Measurements from ENCODE around the gene GEMIN8.

The GEMIN8 gene

GRCh38 chrX:14029425-14030173 lies at the start of gene GEMIN8:
TSS of gene GEMIN8 (minus strand) at chrX:14029892. CDS start at chrX:14021478, 8,414 bp downstream.
- peak in 55 of 56 donors; percentile 1 to 90 (median 70) for DNase-seq

GRCh38 chrX:14076639-14077038 lies 46.9 kb upstream of the GEMIN8 start:
- DNase-seq = no peak

GRCh38 chrX:14073556-14073955 lies 43.9 kb upstream of the GEMIN8 start:
- DNase-seq = no peak

DNA sequence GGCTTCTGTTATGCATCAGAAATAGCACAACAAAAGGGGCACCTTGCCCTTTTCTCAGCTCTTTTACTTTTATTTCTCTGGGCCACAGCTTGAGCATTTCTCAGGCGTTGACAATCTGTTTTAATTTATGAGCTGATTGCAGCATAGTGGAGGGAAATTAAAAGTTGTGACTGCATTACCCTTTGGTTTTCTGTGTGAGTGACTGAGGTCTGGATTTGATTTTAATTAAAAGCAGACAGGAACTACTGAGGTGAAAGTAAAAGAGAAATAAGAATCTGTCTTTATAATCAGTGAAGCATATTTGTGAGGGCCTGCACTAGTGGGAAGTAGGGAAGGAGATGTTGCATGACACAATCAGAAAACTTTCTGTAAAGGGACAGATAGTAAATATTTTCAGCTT lies 43.4 kb upstream of the GEMIN8 start:
- DNase-seq = no peak

DNA sequence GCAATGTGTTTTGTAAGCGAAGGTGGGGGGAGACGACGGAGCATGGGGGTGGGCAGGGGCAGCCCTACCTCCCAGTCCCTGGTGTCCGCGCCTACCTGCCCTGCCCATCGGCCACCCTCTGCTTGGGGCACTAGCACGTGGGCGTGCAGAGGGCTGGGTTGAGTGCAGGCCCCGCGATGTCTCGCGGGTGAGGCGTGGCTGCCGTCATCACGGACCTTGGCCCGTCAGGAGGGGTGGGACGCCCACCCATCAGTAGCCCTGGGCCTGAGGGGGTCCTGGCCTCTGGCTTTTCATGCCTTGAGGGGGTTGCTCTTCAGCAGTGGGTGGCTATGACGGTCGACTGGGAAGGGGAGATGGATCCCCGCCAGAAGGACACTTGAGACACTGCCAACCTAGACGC lies 36.1 kb upstream of the GEMIN8 start:
- DNase-seq = no peak

DNA sequence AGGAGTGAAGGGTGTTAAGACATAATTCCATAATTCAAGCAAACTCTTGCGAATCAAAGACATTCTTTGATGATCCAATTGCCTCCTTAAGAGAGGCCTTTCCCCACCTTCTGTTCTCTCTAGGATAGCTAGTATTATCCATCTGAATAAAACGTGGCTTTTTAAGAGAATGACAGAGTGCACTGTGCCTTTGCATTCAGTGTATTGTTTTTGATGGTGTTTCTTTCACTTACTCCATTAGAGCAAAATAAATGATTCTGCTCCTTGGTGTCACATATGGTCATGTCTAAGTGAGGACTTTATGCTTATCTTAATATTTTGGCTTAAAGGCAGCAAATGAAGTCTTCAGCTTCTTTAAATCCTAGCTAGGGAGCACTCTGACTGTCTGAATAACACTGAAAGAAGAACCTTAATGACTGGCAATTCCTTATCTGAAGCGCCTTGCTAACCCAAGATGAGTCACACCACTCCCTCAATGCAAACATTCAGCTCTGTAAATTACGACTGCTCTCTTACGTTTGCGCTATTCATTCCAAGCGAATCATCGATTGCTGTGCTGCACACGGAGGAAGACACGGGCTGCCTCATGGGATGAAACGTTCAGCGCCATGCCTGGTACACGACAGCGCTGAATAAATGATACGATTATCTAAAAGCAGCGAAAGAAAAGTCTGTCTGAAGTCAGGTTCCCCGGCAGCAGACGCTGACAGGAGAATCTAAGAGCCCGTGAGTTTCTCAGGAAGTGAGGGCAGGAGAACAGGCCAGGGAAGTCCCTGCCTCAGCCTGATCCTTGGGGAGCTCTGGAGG lies 35.1 kb upstream of the GEMIN8 start:
- no peak for DNase-seq

GRCh38 chrX:14062524-14062923 lies 32.8 kb upstream of the GEMIN8 start:
- DNase-seq = no peak

DNA sequence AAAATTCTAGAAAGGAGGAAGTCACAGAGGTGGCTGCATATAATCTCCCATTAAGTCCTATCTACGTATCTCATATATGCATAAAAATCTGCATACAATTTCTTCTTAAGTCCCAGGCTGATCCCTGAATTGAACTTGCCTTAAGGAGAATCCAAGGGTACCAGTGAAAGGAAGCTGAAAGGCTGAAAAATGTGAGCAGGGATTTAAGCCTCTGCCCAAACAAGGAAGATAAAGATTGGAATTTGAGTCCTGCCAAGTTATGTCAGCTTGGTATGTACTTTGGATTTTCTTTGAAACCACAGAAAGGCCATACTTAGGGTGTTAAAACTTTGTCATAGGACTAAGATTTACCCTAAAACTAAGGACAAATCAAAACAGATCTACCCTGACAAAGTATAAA lies 26.5 kb upstream of the GEMIN8 start:
- DNase-seq = no peak

GRCh38 chrX:14051416-14051815 lies 21.7 kb upstream of the GEMIN8 start:
- peak in 1 of 56 donors; percentile 1 for DNase-seq

DNA sequence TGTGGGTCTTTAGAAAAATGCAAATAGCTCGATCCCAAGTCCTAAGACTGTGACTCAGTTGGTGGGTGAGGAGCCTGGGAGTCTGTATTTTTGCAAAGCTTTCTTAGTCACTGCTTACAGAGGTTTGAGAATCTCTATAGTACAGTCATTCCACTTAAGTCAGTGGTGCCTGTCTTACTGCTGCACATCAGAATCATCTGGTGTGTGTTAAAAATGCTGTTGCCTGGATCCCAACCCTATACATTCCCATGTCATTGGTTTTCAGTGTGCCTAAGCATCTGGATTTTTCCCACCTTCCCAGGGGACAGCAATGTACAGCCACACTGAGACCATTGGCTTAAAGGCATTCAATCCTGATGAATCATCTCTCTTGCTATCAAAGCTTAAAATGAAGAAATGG lies 21.0 kb upstream of the GEMIN8 start:
- no peak for DNase-seq

- DNase-seq = no peak
These were observed 13.5 kb upstream of the GEMIN8 start for GRCh38 chrX:14043209-14043608.

DNA sequence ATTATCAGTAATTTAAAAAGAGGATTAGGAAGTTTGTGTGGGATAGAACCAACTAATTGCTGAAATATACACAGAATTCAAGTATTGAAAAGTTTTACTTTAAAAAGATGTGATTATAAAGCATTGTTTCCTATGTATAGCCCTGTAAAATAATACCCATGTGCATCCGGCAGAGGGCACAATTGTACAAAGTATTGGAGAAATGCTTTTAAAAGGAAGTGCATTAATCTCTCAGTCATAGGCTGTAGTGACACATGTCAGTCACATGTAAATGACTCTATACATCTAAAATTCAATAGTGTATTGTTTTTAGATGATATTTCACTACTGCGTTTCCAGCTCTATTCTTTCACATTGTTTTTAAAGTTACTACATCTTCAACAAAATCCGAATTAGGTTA lies 9.7 kb upstream of the GEMIN8 start:
- peak in 19 of 56 donors; percentile 0 to 52 (median 3) for DNase-seq

DNA sequence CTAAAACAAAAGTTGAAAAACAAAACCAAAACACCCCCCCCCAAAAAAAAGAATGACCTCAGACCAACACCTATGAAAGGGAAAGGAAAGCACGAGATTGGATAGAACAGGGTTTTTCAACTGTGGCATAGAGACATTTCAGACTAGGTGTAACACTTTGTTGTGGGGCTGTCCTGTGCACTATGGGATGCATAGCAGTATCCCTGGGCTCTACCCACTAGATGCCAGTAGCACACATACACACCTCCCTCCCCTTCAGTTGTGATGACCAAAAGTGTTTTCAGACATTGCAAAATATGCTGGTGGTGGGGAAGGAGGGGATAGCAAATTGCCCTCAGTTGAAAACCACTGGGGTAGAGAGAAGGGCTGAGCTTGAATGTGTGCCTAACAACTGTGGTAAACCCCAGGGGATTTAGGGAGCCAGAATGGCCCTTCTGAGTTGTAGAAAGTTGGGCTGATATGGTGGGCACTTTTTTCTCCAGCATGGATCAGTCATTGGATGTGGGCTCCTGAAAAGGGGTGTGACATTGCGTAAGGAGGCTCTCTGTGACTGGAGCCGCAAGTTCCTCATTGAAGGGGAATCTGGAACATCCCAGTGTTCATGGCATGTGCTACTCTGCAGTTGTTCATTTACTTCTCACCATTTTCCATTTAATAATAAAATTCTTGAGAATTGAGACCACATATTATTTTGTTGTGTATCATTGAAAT lies 8.8 kb upstream of the GEMIN8 start:
- no peak for DNase-seq

- DNase-seq = peak in 26 of 56 donors; percentile 0 to 65 (median 12)
These were observed 2.7 kb upstream of the GEMIN8 start for GRCh38 chrX:14032406-14032805.

- no peak for DNase-seq
These were observed 460 bp upstream of the GEMIN8 start for GRCh38 chrX:14030174-14030530.

- DNase-seq = peak in 1 of 56 donors; percentile 33
These were observed 660 bp downstream of the GEMIN8 start for GRCh38 chrX:14029039-14029424.

- DNase-seq = no peak
These were observed 1.2 kb downstream of the GEMIN8 start for GRCh38 chrX:14028473-14028872.

DNA sequence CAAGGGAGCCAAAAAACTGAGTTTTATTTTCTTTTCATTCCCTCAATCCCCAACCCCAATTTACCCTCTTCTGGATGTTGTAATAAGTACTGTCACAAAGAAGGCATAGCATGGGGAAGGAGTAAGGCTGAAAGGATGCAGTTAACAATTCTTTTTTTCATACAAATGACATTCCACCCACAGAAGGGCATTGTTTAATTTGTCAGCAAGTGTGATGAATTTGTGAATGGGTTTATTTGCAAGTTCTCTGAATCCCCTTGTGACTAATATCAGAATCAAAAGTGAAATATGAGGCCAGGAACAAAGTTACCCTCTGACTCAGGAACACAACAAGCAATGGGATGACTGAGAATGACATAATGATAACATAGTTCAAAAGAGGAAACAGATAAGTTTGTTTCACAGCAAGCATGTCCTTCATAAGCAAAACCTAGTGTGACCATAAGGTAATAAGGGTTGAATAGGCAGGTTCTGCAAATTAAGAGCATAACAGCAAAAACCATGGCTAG lies 2.1 kb downstream of the GEMIN8 start:
- DNase-seq = peak in 1 of 56 donors; percentile 17

DNA sequence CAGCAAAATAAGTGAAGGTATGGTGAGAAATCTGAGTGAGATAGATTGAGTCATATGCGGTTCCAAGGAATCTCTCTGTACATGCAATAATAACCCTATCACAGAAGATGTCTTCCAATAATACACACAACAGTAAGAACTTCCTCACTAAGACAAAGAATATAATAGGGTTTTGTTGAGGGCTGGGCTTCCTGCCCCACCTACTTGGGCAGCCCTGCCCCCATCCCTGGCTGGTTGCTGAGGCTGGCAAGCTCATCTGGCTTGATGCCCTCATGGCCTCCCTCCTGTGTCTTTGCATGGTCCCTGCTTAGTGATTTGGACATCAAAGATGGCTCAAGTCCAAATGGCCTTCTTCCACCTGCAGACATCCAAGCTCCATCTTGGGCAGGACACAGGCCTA lies 2.7 kb downstream of the GEMIN8 start:
- peak in 55 of 56 donors; percentile 0 to 89 (median 48) for DNase-seq

DNA sequence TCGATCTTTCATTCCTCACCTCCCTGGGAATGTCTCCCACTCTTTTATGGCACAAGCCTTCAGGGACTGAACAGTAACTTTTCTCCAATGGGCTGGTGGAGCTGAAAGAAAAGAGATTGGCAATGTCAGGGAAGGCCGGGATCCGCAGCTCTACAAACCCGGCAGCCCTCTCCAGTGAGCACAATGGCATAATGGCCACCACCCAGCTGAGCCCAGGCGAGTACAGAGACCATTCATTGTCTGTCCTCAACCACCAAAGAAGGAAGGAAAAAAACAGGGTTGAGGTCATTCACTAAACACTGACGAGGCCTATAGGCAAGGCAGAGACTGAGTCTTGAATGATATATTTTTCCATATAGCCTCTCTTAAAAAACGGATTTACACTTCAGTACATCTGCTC lies 3.6 kb downstream of the GEMIN8 start:
- peak in 53 of 56 donors; percentile 0 to 86 (median 38) for DNase-seq

DNA sequence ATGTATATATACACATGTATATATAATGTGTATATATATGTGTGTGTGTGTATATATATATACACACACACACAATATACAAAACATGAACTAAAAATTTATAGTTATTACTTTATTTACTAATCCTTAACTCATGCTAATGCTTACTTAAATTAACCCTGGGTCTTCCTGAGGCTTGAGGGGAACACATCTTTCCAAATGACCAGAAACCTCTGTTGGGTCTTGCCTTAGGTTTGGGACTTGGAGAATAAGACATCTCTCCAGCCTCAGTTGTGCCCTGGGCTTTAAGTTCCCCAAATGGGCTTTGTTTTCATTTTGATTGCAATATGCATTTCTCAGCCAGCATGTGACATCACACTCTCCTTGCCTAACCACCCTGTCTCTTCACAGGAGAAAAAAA lies 7.7 kb downstream of the GEMIN8 start:
- DNase-seq = no peak

- no peak for DNase-seq
These were observed 12.3 kb downstream of the GEMIN8 start for GRCh38 chrX:14017399-14017798.
